Ramos (cell line): ENCODE data around the gene SPATA16.
"Not testable (repeated sequence)": the region's sequence is repeated elsewhere in the genome, so short reads cannot be mapped to it uniquely, and the experiment has no call there.

Experiments
- in situ Hi-C: fragments of 300-500 bp; cut with MboI; formaldehyde crosslinking; loops from one replicate; pipeline ENCODE4 v1.14.3; 2022; ENCODE audit warnings: low sequenced_read_pairs; ENCODE audit not compliant: unreplicated experiment

The SPATA16 gene

DNA sequence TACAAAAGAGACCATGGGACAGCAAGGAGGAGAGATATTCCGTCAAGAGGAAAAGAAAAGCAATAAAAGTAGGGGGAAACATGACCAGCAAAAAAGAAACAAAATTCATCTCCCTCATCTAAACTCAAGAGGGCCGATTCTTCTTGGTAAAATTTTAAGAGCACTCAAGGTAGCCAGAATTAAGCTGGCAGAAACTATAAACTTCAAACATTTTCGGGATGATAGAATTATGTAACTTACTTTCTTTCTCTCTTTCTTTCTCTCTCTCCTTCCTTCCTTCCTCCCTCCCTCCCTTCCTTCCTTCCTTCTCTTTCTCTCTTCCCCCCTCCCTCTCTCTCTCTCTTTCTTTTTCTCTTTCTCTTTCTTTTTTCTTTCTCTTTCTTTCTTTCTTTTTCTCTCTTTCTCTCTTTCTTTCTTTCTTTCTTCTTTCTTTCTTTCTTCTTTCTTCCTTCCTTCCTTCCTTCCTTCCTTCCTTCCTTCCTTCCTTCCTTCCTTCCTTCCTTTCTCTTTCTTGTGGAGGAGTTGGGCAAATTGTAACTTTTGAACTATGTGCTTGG is 180.3 kb downstream of the SPATA16 start:
- in situ Hi-C loops: not testable (repeated sequence)

GRCh38 chr3:172958565-172958964 is 182.5 kb downstream of the SPATA16 start:
- in situ Hi-C loops: no loop called here

DNA sequence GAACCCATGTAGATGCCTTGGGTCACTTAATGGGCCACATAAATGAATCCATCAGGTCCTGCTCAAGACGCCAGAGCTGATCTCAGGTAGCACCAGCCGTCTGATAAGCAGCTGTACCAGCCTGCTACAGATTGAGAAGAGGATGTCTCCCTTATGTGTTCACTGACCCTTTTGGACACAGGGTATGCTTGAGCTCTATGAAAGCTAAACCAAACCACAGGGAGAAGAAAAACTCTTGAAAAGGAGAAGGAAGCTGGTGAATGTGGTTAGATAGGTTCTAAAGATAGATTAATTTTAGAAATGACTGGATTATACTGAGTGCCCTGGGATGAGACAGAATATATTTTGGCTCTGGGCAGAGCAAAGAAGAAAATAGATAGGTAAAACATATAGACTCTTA is 187.5 kb downstream of the SPATA16 start:
- in situ Hi-C loops: no loop called here

DNA sequence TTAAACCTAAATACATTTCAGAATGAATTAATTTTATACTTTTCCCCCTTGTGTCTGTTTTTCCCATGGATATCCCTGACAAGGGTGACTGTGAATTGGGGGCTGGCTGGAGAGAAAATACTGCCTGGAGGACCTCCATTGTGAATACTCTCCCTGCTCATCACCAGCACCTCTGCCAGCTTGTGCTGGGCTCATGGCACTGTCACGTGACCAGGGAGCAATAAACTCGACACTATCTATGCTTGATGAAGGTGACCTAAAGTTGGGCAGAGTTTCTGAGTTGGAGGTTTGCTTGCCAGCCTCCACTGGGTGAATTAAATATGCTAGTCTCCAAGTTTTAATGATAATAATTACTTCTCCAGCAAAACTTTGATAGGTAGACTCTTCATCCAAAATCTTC is 189.5 kb downstream of the SPATA16 start:
- in situ Hi-C loops: no loop called here

- in situ Hi-C loops: no loop called here
Observed at GRCh38 chr3:172946061-172946460, 195.0 kb downstream of the SPATA16 start.

DNA sequence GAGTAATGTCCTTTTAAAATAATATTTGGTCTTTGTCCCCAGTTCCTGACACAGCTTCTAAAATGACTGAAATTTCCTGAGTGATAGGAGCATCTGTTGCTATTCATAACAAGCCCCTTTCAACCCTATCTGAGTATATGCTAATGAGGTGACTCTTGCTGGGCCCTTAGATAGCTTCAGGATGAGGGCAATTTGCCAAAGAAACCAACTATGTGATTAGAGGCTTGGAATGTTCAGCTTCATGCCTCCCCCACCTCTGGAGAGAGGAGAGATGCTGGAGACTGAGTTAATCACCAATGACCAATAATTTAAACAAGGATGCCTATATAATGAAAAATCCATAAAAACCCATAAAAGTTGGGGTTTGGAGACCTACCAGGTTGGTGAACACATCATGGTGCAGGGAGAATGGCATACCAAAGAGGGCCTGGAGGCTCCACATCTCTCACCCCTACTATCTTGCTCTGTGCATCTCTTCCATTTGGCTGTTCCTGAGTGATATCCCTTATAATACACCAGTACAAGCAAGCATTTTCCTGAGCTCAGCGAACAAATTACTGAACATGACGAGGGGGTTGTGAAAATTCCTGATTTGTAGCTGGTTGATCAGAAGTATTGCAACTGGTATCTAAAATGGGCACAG is 201.3 kb downstream of the SPATA16 start:
- in situ Hi-C loops: no loop called here

GRCh38 chr3:172938788-172939187 is 202.2 kb downstream of the SPATA16 start:
- in situ Hi-C loops: no loop called here

GRCh38 chr3:172931746-172932285 is 209.2 kb downstream of the SPATA16 start:
- in situ Hi-C loops: no loop called here

- in situ Hi-C loops: no loop called here
Observed at GRCh38 chr3:172929451-172929850, 211.6 kb downstream of the SPATA16 start.

- in situ Hi-C loops: no loop called here
Observed at GRCh38 chr3:172924546-172924945, 216.5 kb downstream of the SPATA16 start.

DNA sequence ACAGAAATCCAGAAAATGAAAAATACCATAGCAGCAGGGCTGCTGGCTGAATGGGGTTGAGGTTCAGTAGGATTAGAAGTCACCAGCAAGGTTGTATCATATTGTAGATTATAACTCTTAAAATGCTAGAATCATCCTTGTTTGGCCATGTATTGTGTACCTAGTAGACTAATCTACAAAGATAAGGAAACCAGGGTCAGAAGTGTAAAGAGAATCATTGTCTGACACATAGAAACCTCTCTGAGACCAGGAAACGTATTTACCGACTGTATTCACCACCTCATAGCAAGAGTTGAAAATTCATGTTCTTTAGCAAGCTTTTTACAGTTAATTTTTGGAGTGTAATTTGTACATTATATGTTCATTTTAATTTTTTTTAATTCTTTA is 221.7 kb downstream of the SPATA16 start:
- in situ Hi-C loops: no loop called here

GRCh38 chr3:172918568-172919296 is 222.3 kb downstream of the SPATA16 start:
- in situ Hi-C loops: no loop called here

- in situ Hi-C loops: no loop called here
Observed at GRCh38 chr3:172918165-172918564, 222.9 kb downstream of the SPATA16 start.

- in situ Hi-C loops: no loop called here
Observed at GRCh38 chr3:172915911-172916514, 225.0 kb downstream of the SPATA16 start.

- in situ Hi-C loops: no loop called here
Observed at GRCh38 chr3:172914854-172915253, 226.2 kb downstream of the SPATA16 start.

DNA sequence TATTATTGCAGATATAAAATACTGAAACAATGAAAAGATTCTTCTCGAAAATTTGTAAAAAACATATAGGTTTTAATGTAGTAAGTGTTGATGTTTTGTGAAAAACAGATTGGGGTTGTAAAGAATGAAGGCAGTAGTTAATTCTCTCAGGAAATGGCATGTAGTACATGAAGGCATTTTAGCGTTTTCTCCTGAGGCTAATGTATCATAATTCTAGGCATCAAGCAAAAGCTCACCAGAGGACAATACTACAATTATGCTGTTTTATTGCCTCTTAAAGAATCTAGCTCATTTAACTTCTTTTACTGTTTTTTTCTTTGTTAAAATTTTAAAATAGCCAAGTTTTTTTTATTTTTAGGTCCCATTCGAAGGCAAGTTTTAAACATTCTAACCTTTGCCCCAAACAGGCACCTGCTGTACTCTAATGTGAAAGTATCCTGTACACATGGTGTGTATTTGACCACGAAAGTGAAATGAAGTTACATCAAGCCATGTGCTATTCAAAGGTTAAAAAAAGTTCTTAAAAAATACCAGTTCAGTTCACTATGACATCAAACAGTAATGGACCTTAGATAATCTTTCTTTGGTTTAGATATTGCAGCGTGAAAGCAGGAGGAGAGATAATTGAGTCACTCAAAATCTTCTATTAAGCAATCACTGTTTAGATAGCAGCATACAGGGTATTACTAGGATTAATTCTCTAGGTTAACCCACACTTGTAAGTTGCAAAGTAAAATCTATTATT is 227.0 kb downstream of the SPATA16 start:
- in situ Hi-C loops: no loop called here

- in situ Hi-C loops: no loop called here
Observed at GRCh38 chr3:172911142-172911541, 229.9 kb downstream of the SPATA16 start.

- in situ Hi-C loops: no loop called here
Observed at GRCh38 chr3:172908771-172909270, 232.2 kb downstream of the SPATA16 start.

- in situ Hi-C loops: no loop called here
Observed at GRCh38 chr3:172905451-172905850, 235.6 kb downstream of the SPATA16 start.

GRCh38 chr3:172904711-172905373 is 236.2 kb downstream of the SPATA16 start:
- in situ Hi-C loops: no loop called here
